DLD1 (cell line): Measurements from ENCODE around the gene SLC2A8.

Source experiments
- in situ Hi-C: cut with HindIII; loops from 2 replicates; pipeline ENCODE4 v1.10.0; 2017; ENCODE audit warnings: low sequenced_read_pairs

SLC2A8 gene

GRCh38 chr9:127402401-127403090 is 5.6 kb downstream of the SLC2A8 start:
- in situ Hi-C loops = loop anchor here (10.0 kb wide), 1 partner anchor 168 kb away; no protein-coding TSS in a partner anchor

GRCh38 chr9:127403507-127404192 is 6.7 kb downstream of the SLC2A8 start:
- in situ Hi-C loops = loop anchor here (10.0 kb wide), 1 partner anchor 169 kb away; no protein-coding TSS in a partner anchor

GRCh38 chr9:127404631-127405030 is 7.7 kb downstream of the SLC2A8 start:
- in situ Hi-C loops = loop anchor here (5.0 to 10.0 kb wide), 2 partner anchors 67 to 170 kb away; no protein-coding TSS in a partner anchor

- in situ Hi-C loops = loop anchor here (5.0 to 10.0 kb wide), 2 partner anchors 68 to 171 kb away; no protein-coding TSS in a partner anchor
Measured at GRCh38 chr9:127405344-127406125, 8.6 kb downstream of the SLC2A8 start.

GRCh38 chr9:127406799-127407491 is 10.0 kb downstream of the SLC2A8 start:
- in situ Hi-C loops = loop anchor here (5.0 to 10.0 kb wide), 2 partner anchors 70 to 172 kb away; no protein-coding TSS in a partner anchor

GRCh38 chr9:127407492-127407843 is 10.5 kb downstream of the SLC2A8 start:
- in situ Hi-C loops = loop anchor here (5.0 to 10.0 kb wide), 2 partner anchors 70 to 173 kb away; no protein-coding TSS in a partner anchor

GRCh38 chr9:127411122-127411521 is 14.2 kb downstream of the SLC2A8 start:
- in situ Hi-C loops = no loop called here

GRCh38 chr9:127415141-127415540 is 18.2 kb downstream of the SLC2A8 start:
- in situ Hi-C loops = no loop called here

- in situ Hi-C loops = no loop called here
Measured at GRCh38 chr9:127415657-127416056, 18.7 kb downstream of the SLC2A8 start.

- in situ Hi-C loops = no loop called here
Measured at GRCh38 chr9:127417131-127418036, 20.4 kb downstream of the SLC2A8 start.

- in situ Hi-C loops = no loop called here
Measured at GRCh38 chr9:127418037-127418471, 21.1 kb downstream of the SLC2A8 start.

- in situ Hi-C loops = no loop called here
Measured at GRCh38 chr9:127419348-127419747, 22.4 kb downstream of the SLC2A8 start.

- in situ Hi-C loops = no loop called here
Measured at GRCh38 chr9:127421057-127421456, 24.1 kb downstream of the SLC2A8 start.

- in situ Hi-C loops = no loop called here
Measured at GRCh38 chr9:127422133-127422782, 25.3 kb downstream of the SLC2A8 start.

- in situ Hi-C loops = no loop called here
Measured at GRCh38 chr9:127422787-127423186, 25.8 kb downstream of the SLC2A8 start.

GRCh38 chr9:127423476-127423933 is 26.5 kb downstream of the SLC2A8 start:
- in situ Hi-C loops = no loop called here

- in situ Hi-C loops = no loop called here
Measured at GRCh38 chr9:127423934-127424675, 27.1 kb downstream of the SLC2A8 start, which contains the start of gene ZNF79. ZNF79 (plus strand) TSS chr9:127424382; CDS start chr9:127424788, 406 bp downstream.

GRCh38 chr9:127424676-127424999 is 27.7 kb downstream of the SLC2A8 start:
- in situ Hi-C loops = no loop called here
